GM12874 (cell line): Measurements from ENCODE around the gene PIK3CD.

ENCODE experiments used
- CTCF ChIP-seq: IDR thresholded peaks from 2 replicates; pipeline ENCODE4 v1.5.1; 2011; ENCODE audit warnings: low read depth, mild to moderate bottlenecking, control low read depth, low read length, moderate library complexity; ENCODE audit not compliant: insufficient read depth

The PIK3CD gene

DNA sequence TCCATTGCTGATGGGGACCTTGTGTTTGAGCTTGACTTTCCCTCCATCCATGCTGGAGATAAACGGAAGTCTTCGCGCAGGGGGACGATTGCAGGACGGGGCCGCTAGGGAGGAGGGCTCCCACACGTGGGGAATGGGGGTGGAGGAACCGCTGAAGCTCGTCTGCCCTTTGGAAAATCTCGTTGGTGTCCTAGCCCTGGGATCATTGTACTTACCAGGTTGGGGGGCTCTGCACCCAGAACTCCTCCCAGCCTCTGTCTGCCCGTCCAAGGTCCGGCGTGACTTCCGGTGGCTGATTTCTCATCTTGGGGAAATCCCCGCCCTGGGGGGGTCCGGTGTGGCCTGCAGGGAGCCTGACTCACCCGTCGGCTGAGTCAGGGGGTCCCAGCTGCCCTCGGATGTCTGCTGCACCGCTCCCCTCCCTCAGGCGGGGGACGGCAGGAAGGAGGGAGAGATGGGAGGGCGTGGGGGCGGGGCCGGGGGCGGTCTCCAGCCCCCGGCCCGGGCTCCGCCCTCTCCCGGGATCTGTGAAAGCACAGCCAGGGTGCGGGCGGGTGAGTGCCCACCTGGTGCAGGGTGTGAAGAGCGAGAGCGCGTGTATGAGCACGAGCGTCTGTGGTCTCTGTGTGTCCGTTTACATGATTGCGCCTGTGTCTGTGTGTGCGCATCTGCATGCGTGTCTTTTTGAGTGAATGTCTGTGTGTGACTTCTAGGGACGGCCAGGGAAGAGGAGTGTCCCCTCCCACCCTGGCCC is 35.8 kb downstream of the PIK3CD start:
- TF ChIP-seq CTCF = peak; percentile 26; the same call in 1 of the 2 replicates

GRCh38 chr1:9687874-9688582 is 36.5 kb downstream of the PIK3CD start:
- TF ChIP-seq CTCF = no peak

- no peak for TF ChIP-seq CTCF
These were observed 37.1 kb downstream of the PIK3CD start for GRCh38 chr1:9688599-9688998.

- TF ChIP-seq CTCF = no peak
These were observed 37.6 kb downstream of the PIK3CD start for GRCh38 chr1:9689011-9689706.

DNA sequence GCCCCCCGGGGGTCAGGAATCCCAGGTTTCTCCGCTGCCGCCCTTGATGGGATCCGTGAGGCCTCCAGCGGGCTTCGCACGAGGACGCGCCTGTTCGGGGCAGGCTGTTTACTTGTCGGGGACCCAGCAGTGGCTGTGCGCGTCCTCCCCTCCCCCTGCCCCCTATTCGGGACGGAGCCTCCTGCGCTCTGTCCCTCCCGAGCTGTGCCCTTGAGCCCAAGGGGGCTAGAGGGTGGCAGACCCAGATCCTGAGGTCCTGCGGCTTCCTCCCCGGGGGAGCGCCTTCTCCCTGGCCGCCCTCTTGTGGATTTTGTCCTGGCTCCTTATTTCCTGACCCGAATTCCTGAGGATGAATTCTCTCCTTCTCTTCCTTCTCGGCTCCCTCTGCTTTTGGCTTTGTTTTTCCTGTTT is 38.4 kb downstream of the PIK3CD start:
- TF ChIP-seq CTCF = no peak

GRCh38 chr1:9690440-9691107 is 39.0 kb downstream of the PIK3CD start:
- TF ChIP-seq CTCF = no peak

- TF ChIP-seq CTCF = no peak
These were observed 39.5 kb downstream of the PIK3CD start for GRCh38 chr1:9691108-9691445.
